Naive B cell (primary cell): ENCODE data around the gene FGF16. TPM values are rescaled to one million over a fixed set of nuclear protein-coding genes. Genes with fewer than 3 reads are reported as not detected.
A peak's percentile ranks its signal among the peaks of the same experiment; 100 is the strongest.
"Not testable (repeated sequence)": the region's sequence is repeated elsewhere in the genome, so short reads cannot be mapped to it uniquely, and the experiment has no call there.

Source experiments
- ATAC-seq, 2 donors: fragments of 150-1000 bp; cut with Tn5 transposase; 2 replicates each; pipeline ENCODE4 v1.10.0; 2021; ENCODE audit warnings: low read depth in 2 of 2, mild to moderate bottlenecking in 2 of 2, moderate library complexity in 2 of 2
- DNase-seq: peaks from one replicate; pipeline ENCODE4 v3.0.0; 2022
- H3K27ac Mint-ChIP-seq, 6 donors: one replicate each; pipeline ENCODE4 v1.8.0; 2020 to 2022; ENCODE audit warnings: mild to moderate bottlenecking in 6 of 6, mixed read lengths in 6 of 6, moderate library complexity in 5 of 6, inconsistent platforms in 2 of 6
- H3K27me3 Mint-ChIP-seq, 3 donors: one replicate each; pipeline ENCODE4 v1.8.0; 2021 to 2022; ENCODE audit warnings: mixed read lengths in 3 of 3, mild to moderate bottlenecking in 1 of 3
- H3K36me3 Mint-ChIP-seq, 2 donors: one replicate each; pipeline ENCODE4 v1.8.0; 2020 to 2022; ENCODE audit warnings: mixed read lengths in 2 of 2, inconsistent platforms in 1 of 2, mild to moderate bottlenecking in 1 of 2
- H3K4me1 Mint-ChIP-seq, 3 donors: one replicate each; pipeline ENCODE4 v1.8.0; 2020 to 2022; ENCODE audit warnings: mixed read lengths in 3 of 3, inconsistent platforms in 1 of 3, mild to moderate bottlenecking in 1 of 3, moderate library complexity in 1 of 3
- H3K4me3 Mint-ChIP-seq, 8 donors: one replicate each; pipeline ENCODE4 v1.8.0; 2020 to 2022; ENCODE audit warnings: mild to moderate bottlenecking in 8 of 8, mixed read lengths in 8 of 8, moderate library complexity in 8 of 8, inconsistent platforms in 2 of 8
- H3K9me3 Mint-ChIP-seq, 7 donors: one replicate each; pipeline ENCODE4 v1.8.0; 2020 to 2022; ENCODE audit warnings: mixed read lengths in 7 of 7, mild to moderate bottlenecking in 5 of 7, inconsistent platforms in 2 of 7, moderate library complexity in 1 of 7
- polyA plus RNA-seq, 6 donors: library from polyadenylated mRNA; unstranded; fragments of 300-500 nt; fragmentation: Illumina TruSeq; gene quantifications; one replicate each; pipeline ENCODE4 v1.2.3, GENCODE V29; 2021; ENCODE audit warnings: low read depth in 6 of 6

Gene FGF16
- not detected for polyA plus RNA-seq

GRCh38 chrX:77446908-77447652 lies at the start of gene FGF16:
TSS of gene FGF16 (plus strand) at chrX:77447389. CDS start at chrX:77447675, 286 bp downstream.
- Mint-ChIP-seq H3K4me3 (peak within 1 kb of the TSS; percentile 61 to 88 (median 84)), H3K36me3 (no peaks in the 10 kb centered on the region), H3K27me3 (peaks cover 19 to 46% (median 40%) of the 10 kb centered on the region in 3 donors), H3K27ac (no peak within 1 kb of the TSS), H3K9me3 (peaks cover 0 to 3% (median 0%) of the 10 kb centered on the region in 7 donors), H3K4me1 (peaks cover 8 to 24% (median 17%) of the 10 kb centered on the region in 3 donors)
- peak; percentile 30 to 35 for ATAC-seq
- DNase-seq = no peak

- Mint-ChIP-seq H3K36me3 (no peaks in the 10 kb centered on the region), H3K9me3 (peaks cover 3 to 11% (median 4%) of the 10 kb centered on the region in 7 donors), H3K4me3 (no peak overlapping the region), H3K4me1 (no peaks in the 10 kb centered on the region), H3K27ac (no peak overlapping the region), H3K27me3 (no peaks in the 10 kb centered on the region)
- no peak for DNase-seq
- ATAC-seq = no peak
Measured at GRCh38 chrX:77398330-77398954, 48.7 kb upstream of the FGF16 start.

- Mint-ChIP-seq H3K4me3 (no peak overlapping the region), H3K9me3 (peaks cover 0 to 20% (median 8%) of the 10 kb centered on the region in 7 donors), H3K4me1 (no peaks in the 10 kb centered on the region), H3K27ac (no peak overlapping the region), H3K27me3 (peaks cover 0 to 9% (median 0%) of the 10 kb centered on the region in 3 donors), H3K36me3 (no peaks in the 10 kb centered on the region)
- no peak for DNase-seq
- ATAC-seq = no peak
Measured at GRCh38 chrX:77404419-77404818, 42.8 kb upstream of the FGF16 start.

- H3K4me3 Mint-ChIP-seq, H3K4me1 Mint-ChIP-seq, ATAC-seq, DNase-seq, H3K36me3 Mint-ChIP-seq, H3K27ac Mint-ChIP-seq: not testable (repeated sequence)
- Mint-ChIP-seq H3K27me3 (peaks cover 0 to 15% (median 12%) of the 10 kb centered on the region in 3 donors), H3K9me3 (peaks cover 0 to 27% (median 13%) of the 10 kb centered on the region in 7 donors)
Measured at GRCh38 chrX:77407821-77408220, 39.4 kb upstream of the FGF16 start.

- Mint-ChIP-seq H3K27me3 (peaks cover 0 to 20% (median 19%) of the 10 kb centered on the region in 3 donors), H3K36me3 (no peaks in the 10 kb centered on the region), H3K27ac (no peak overlapping the region), H3K4me3 (no peak overlapping the region), H3K9me3 (peaks cover 0 to 14% (median 5%) of the 10 kb centered on the region in 7 donors), H3K4me1 (no peaks in the 10 kb centered on the region)
- ATAC-seq (no peak), DNase-seq (no peak)
Measured at GRCh38 chrX:77412631-77413030, 34.6 kb upstream of the FGF16 start.

GRCh38 chrX:77415161-77415560 lies 32.0 kb upstream of the FGF16 start:
- peaks cover 1 to 9% (median 6%) of the 10 kb centered on the region in 7 donors for H3K9me3 Mint-ChIP-seq
- DNase-seq (no peak), ATAC-seq (no peak)
- H3K4me3 Mint-ChIP-seq = no peak overlapping the region
- H3K36me3 Mint-ChIP-seq = no peaks in the 10 kb centered on the region
- H3K27ac Mint-ChIP-seq = no peak overlapping the region
- no peaks in the 10 kb centered on the region for H3K4me1 Mint-ChIP-seq
- H3K27me3 Mint-ChIP-seq = peaks cover 0 to 20% (median 10%) of the 10 kb centered on the region in 3 donors

GRCh38 chrX:77415882-77416281 lies 31.3 kb upstream of the FGF16 start:
- H3K27ac Mint-ChIP-seq = no peak overlapping the region

GRCh38 chrX:77422891-77423648 lies 24.1 kb upstream of the FGF16 start:
- H3K27me3 Mint-ChIP-seq = no peaks in the 10 kb centered on the region
- peaks cover 0 to 3% (median 3%) of the 10 kb centered on the region in 3 donors for H3K4me1 Mint-ChIP-seq
- no peaks in the 10 kb centered on the region for H3K36me3 Mint-ChIP-seq
- DNase-seq (no peak), ATAC-seq (no peak)
- no peak overlapping the region for H3K27ac Mint-ChIP-seq
- H3K4me3 Mint-ChIP-seq = no peak overlapping the region
- peaks cover 0 to 5% (median 2%) of the 10 kb centered on the region in 7 donors for H3K9me3 Mint-ChIP-seq

More at GRCh38 chrX:77415882-77416281, 31.3 kb upstream of the FGF16 start:
- Mint-ChIP-seq H3K9me3 (peaks cover 0 to 6% (median 2%) of the 10 kb centered on the region in 7 donors), H3K4me3 (no peak overlapping the region), H3K27me3 (peaks cover 0 to 16% (median 10%) of the 10 kb centered on the region in 3 donors), H3K4me1 (no peaks in the 10 kb centered on the region), H3K36me3 (no peaks in the 10 kb centered on the region)
- no peak for ATAC-seq
- DNase-seq = no peak

GRCh38 chrX:77426811-77427210 lies 20.4 kb upstream of the FGF16 start:
- H3K4me1 Mint-ChIP-seq = peaks cover 0 to 3% (median 3%) of the 10 kb centered on the region in 3 donors
- DNase-seq (no peak), ATAC-seq (no peak)
- H3K27me3 Mint-ChIP-seq = no peaks in the 10 kb centered on the region
- no peaks in the 10 kb centered on the region for H3K9me3 Mint-ChIP-seq
- no peak overlapping the region for H3K27ac Mint-ChIP-seq
- no peaks in the 10 kb centered on the region for H3K36me3 Mint-ChIP-seq
- H3K4me3 Mint-ChIP-seq = no peak overlapping the region

- Mint-ChIP-seq H3K27me3 (no peaks in the 10 kb centered on the region), H3K4me3 (no peak overlapping the region), H3K4me1 (peaks cover 0 to 3% (median 0%) of the 10 kb centered on the region in 3 donors), H3K36me3 (no peaks in the 10 kb centered on the region), H3K27ac (no peak overlapping the region), H3K9me3 (no peaks in the 10 kb centered on the region)
- no peak for DNase-seq
- no peak for ATAC-seq
Measured at GRCh38 chrX:77427611-77428010, 19.6 kb upstream of the FGF16 start.

GRCh38 chrX:77428551-77428950 lies 18.6 kb upstream of the FGF16 start:
- H3K36me3 Mint-ChIP-seq = no peaks in the 10 kb centered on the region

GRCh38 chrX:77431227-77431626 lies 16.0 kb upstream of the FGF16 start:
- Mint-ChIP-seq H3K4me1 (no peaks in the 10 kb centered on the region), H3K4me3 (peak overlapping the region in 1 of 8 donors; percentile 61), H3K27me3 (no peaks in the 10 kb centered on the region), H3K27ac (no peak overlapping the region), H3K9me3 (no peaks in the 10 kb centered on the region), H3K36me3 (no peaks in the 10 kb centered on the region)
- no peak for ATAC-seq
- DNase-seq = no peak

More at GRCh38 chrX:77428551-77428950, 18.6 kb upstream of the FGF16 start:
- Mint-ChIP-seq H3K27me3 (no peaks in the 10 kb centered on the region), H3K4me3 (no peak overlapping the region), H3K4me1 (no peaks in the 10 kb centered on the region), H3K27ac (no peak overlapping the region), H3K9me3 (no peaks in the 10 kb centered on the region)
- ATAC-seq (no peak), DNase-seq (no peak)

GRCh38 chrX:77433001-77433400 lies 14.2 kb upstream of the FGF16 start:
- Mint-ChIP-seq H3K9me3 (peaks cover 0 to 2% (median 0%) of the 10 kb centered on the region in 7 donors), H3K27ac (no peak overlapping the region), H3K36me3 (no peaks in the 10 kb centered on the region), H3K4me1 (peaks cover 0 to 5% (median 0%) of the 10 kb centered on the region in 3 donors), H3K4me3 (no peak overlapping the region), H3K27me3 (no peaks in the 10 kb centered on the region)
- DNase-seq = no peak
- ATAC-seq = no peak
